Karpas-422 (cell line): ENCODE results near the gene KIAA0040. TPM values are rescaled to one million over a fixed set of nuclear protein-coding genes. Genes with fewer than 3 reads are reported as not detected.
A peak's percentile ranks its signal among the peaks of the same experiment; 100 is the strongest.

ENCODE experiments used
- DNase-seq: peaks from one replicate; pipeline ENCODE4 v3.0.0-alpha.2; 2015
- H2AFZ ChIP-seq: fragments of 200-600 bp; sonication (generic); 2 replicates; pipeline ENCODE4 v1.6.1; 2014; ENCODE audit warnings: antibody characterized with exemption, low read length, mixed read lengths
- H3K27ac ChIP-seq: fragments of 200-600 bp; sonication (generic); 2 replicates; pipeline ENCODE4 v1.5.1; 2014; ENCODE audit warnings: mild to moderate bottlenecking, low read length, moderate library complexity
- H3K27me3 ChIP-seq: fragments of 200-600 bp; sonication (generic); 2 replicates; pipeline ENCODE4 v1.6.1; 2014; ENCODE audit warnings: low read length, mixed read lengths
- H3K36me3 ChIP-seq: fragments of 200-600 bp; sonication (generic); 2 replicates; pipeline ENCODE4 v1.6.1; 2014; ENCODE audit warnings: low read length, mixed read lengths; ENCODE audit not compliant: insufficient read depth
- H3K4me1 ChIP-seq: fragments of 200-600 bp; sonication (generic); 2 replicates; pipeline ENCODE4 v1.6.1; 2014; ENCODE audit warnings: mild to moderate bottlenecking, low read length, mixed read lengths
- H3K4me2 ChIP-seq: fragments of 200-600 bp; sonication (generic); 2 replicates; pipeline ENCODE4 v1.6.1; 2014; ENCODE audit warnings: low read length, low read depth, mild to moderate bottlenecking; ENCODE audit not compliant: poor library complexity, severe bottlenecking
- H3K4me3 ChIP-seq: fragments of 200-600 bp; sonication (generic); 2 replicates; pipeline ENCODE4 v1.5.1; 2014; ENCODE audit warnings: mild to moderate bottlenecking, antibody characterized with exemption, low read length, mixed read lengths
- H3K79me2 ChIP-seq: fragments of 200-600 bp; sonication (generic); 2 replicates; pipeline ENCODE4 v1.6.1; 2014; ENCODE audit warnings: mild to moderate bottlenecking, low read length, mixed read lengths
- H3K9ac ChIP-seq: fragments of 200-600 bp; sonication (generic); 2 replicates; pipeline ENCODE4 v1.6.0; 2014; ENCODE audit warnings: low read length
- H3K9me2 ChIP-seq: fragments of 200-600 bp; sonication (generic), shearing (Covaris generic); replicated peaks from 2 replicates; pipeline ENCODE4 v1.6.0; 2014; ENCODE audit warnings: mild to moderate bottlenecking, low read length, moderate library complexity; ENCODE audit not compliant: insufficient read depth
- H3K9me3 ChIP-seq: fragments of 300-700, 200-600 bp; sonication (generic); 2 replicates; pipeline ENCODE4 v1.6.1; 2014; ENCODE audit warnings: low read length, mixed read lengths
- H4K20me1 ChIP-seq: fragments of 200-600 bp; sonication (generic); 2 replicates; pipeline ENCODE4 v1.6.1; 2014; ENCODE audit warnings: mild to moderate bottlenecking, antibody characterized with exemption, low read length, low read depth; ENCODE audit not compliant: insufficient read depth
- total RNA-seq: library from RNA; depleted of rRNA; stranded (reverse); fragments of >200 nt; shearing (Covaris generic); gene quantifications from 2 replicates; pipeline ENCODE4 v1.2.3, GENCODE V29; 2014; ENCODE audit warnings: low replicate concordance

KIAA0040 gene
- total RNA-seq, 1 experiment from 2014 or later, result 86.6 TPM

GRCh38 chr1:175197531-175197930, 5.0 kb upstream of the KIAA0040 start:
- peak overlapping the region; percentile 63 for H3K27ac ChIP-seq
- H3K9me2 ChIP-seq, result no peaks in the 10 kb centered on the region
- no peaks in the 10 kb centered on the region for H3K27me3 ChIP-seq
- H3K9ac ChIP-seq, result peak overlapping the region; percentile 39
- peak; percentile 67 for DNase-seq
- no peaks in the 10 kb centered on the region for H3K79me2 ChIP-seq
- no peaks in the 10 kb centered on the region for H3K9me3 ChIP-seq
- no peaks in the 10 kb centered on the region for H3K36me3 ChIP-seq
- peak overlapping the region; percentile 18; the same call in 1 of the 2 replicates for H3K4me3 ChIP-seq
- H2AFZ ChIP-seq, result peak overlapping the region; percentile 66
- no peaks in the 10 kb centered on the region for H4K20me1 ChIP-seq
- H3K4me1 ChIP-seq, result peaks cover 57% of the 10 kb centered on the region
- H3K4me2 ChIP-seq, result peak overlapping the region; percentile 64

DNA sequence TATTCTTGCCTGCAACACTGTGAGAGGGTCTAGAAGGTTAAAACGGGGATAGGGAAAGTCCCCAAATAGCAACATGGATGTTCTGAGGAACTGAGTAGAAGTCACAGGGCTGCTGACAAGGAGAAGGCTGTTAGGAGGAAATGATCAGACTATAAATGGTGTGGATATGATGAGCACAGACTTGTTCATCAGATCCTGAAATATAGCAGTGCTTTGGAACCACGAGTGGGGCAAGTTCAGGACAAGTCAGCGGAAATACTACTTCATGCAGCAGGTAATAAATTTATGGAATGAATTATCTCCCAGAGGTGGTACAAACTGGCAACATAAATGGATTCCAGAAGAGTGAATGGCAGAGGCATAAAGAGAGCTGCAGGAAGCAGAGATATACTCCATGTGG, 3.2 kb upstream of the KIAA0040 start:
- peak overlapping the region; percentile 23 for H3K9ac ChIP-seq
- no peak overlapping the region for H3K4me3 ChIP-seq

GRCh38 chr1:175195281-175195680, 2.7 kb upstream of the KIAA0040 start:
- Histone ChIP-seq H3K9ac (peak overlapping the region; percentile 23), H3K36me3 (peaks cover 11% of the 10 kb centered on the region; the same call in 1 of the 2 replicates), H3K79me2 (peaks cover 22% of the 10 kb centered on the region), H3K9me2 (no peaks in the 10 kb centered on the region), H3K9me3 (no peaks in the 10 kb centered on the region), H4K20me1 (no peaks in the 10 kb centered on the region), H3K27me3 (no peaks in the 10 kb centered on the region), H3K27ac (peak overlapping the region; percentile 63), H3K4me1 (peaks cover 67% of the 10 kb centered on the region), H3K4me2 (peak overlapping the region; percentile 31), H2AFZ (peak overlapping the region; percentile 24; the same call in 1 of the 2 replicates), H3K4me3 (no peak overlapping the region)
- no peak for DNase-seq

More for the DNA sequence above, 3.2 kb upstream of the KIAA0040 start:
- H3K4me2 ChIP-seq, result peak overlapping the region; percentile 31
- peaks cover 7% of the 10 kb centered on the region; the same call in 1 of the 2 replicates for H3K36me3 ChIP-seq
- no peaks in the 10 kb centered on the region for H3K9me2 ChIP-seq
- no peaks in the 10 kb centered on the region for H3K27me3 ChIP-seq
- peak overlapping the region; percentile 6; the same call in 1 of the 2 replicates for H2AFZ ChIP-seq
- no peaks in the 10 kb centered on the region for H3K9me3 ChIP-seq
- peaks cover 62% of the 10 kb centered on the region for H3K4me1 ChIP-seq
- H3K79me2 ChIP-seq, result peaks cover 17% of the 10 kb centered on the region
- DNase-seq, result no peak
- H4K20me1 ChIP-seq, result no peaks in the 10 kb centered on the region
- H3K27ac ChIP-seq, result peak overlapping the region; percentile 63

GRCh38 chr1:175193527-175193910, 943 bp upstream of the KIAA0040 start:
- H3K79me2 ChIP-seq, result peaks cover 39% of the 10 kb centered on the region
- H3K27ac ChIP-seq, result peak overlapping the region; percentile 35; the same call in 1 of the 2 replicates
- H3K27me3 ChIP-seq, result no peaks in the 10 kb centered on the region
- H3K36me3 ChIP-seq, result peaks cover 19% of the 10 kb centered on the region
- peak overlapping the region; percentile 42; the same call in 1 of the 2 replicates for H2AFZ ChIP-seq
- H3K9me2 ChIP-seq, result no peaks in the 10 kb centered on the region
- peak overlapping the region; percentile 83 for H3K4me3 ChIP-seq
- no peak for DNase-seq
- peak overlapping the region; percentile 97 for H3K4me2 ChIP-seq
- no peaks in the 10 kb centered on the region for H3K9me3 ChIP-seq
- peaks cover 2% of the 10 kb centered on the region; the same call in 1 of the 2 replicates for H4K20me1 ChIP-seq
- H3K9ac ChIP-seq, result peak overlapping the region; percentile 82
- peaks cover 81% of the 10 kb centered on the region for H3K4me1 ChIP-seq

DNA sequence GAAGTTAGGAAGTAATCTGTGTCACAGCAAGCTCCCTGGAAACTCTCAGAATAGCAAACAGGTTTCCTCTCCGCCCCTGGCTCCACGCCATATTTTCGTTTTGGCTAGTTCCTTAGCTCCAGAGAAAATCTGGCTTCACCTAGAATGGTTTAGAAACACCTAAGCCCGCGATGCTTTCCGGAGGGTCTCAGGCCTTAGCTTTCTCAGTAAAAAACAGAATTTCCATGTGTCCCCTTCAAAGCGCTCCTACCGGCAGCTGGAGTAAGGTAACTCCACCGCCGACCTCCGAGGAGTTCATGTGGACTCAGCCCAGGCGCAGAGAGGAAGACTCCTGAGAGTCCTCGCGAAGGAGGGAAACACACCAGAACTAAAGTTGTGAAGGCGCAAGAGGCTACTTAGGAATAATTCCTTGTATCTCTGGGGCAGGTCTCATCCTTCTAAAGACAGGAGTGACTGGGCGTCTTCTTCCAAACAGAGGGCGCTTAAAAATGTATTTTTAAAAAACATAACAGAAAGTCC, 406 bp downstream of the KIAA0040 start:
- Histone ChIP-seq H3K79me2 (peaks cover 53% of the 10 kb centered on the region), H3K36me3 (peaks cover 32% of the 10 kb centered on the region), H2AFZ (no peak overlapping the region), H3K27me3 (no peaks in the 10 kb centered on the region), H3K4me1 (peaks cover 81% of the 10 kb centered on the region), H3K9me2 (no peaks in the 10 kb centered on the region), H3K4me3 (peak overlapping the region; percentile 83), H3K9me3 (no peaks in the 10 kb centered on the region), H3K9ac (peak overlapping the region; percentile 82), H4K20me1 (peaks cover 15% of the 10 kb centered on the region; the same call in 1 of the 2 replicates), H3K4me2 (peak overlapping the region; percentile 97), H3K27ac (peak overlapping the region; percentile 88)
- DNase-seq, result peak; percentile 74

- no peaks in the 10 kb centered on the region for H3K9me2 ChIP-seq
- peak; percentile 63 for DNase-seq
- H3K4me1 ChIP-seq, result peaks cover 82% of the 10 kb centered on the region
- H4K20me1 ChIP-seq, result peaks cover 20% of the 10 kb centered on the region; the same call in 1 of the 2 replicates
- peak overlapping the region; percentile 88 for H3K27ac ChIP-seq
- no peaks in the 10 kb centered on the region for H3K27me3 ChIP-seq
- peak overlapping the region; percentile 83 for H3K4me3 ChIP-seq
- peak overlapping the region; percentile 97 for H3K4me2 ChIP-seq
- H2AFZ ChIP-seq, result no peak overlapping the region
- peaks cover 37% of the 10 kb centered on the region for H3K36me3 ChIP-seq
- no peaks in the 10 kb centered on the region for H3K9me3 ChIP-seq
- peaks cover 58% of the 10 kb centered on the region for H3K79me2 ChIP-seq
- peak overlapping the region; percentile 82 for H3K9ac ChIP-seq
Observed at GRCh38 chr1:175191659-175192058, 917 bp downstream of the KIAA0040 start.

- Histone ChIP-seq H3K27ac (peak overlapping the region; percentile 88), H3K36me3 (peaks cover 64% of the 10 kb centered on the region), H3K79me2 (peaks cover 85% of the 10 kb centered on the region), H3K4me3 (peak overlapping the region; percentile 83), H3K9me3 (no peaks in the 10 kb centered on the region), H3K9me2 (no peaks in the 10 kb centered on the region), H2AFZ (no peak overlapping the region), H4K20me1 (peaks cover 42% of the 10 kb centered on the region), H3K27me3 (no peaks in the 10 kb centered on the region), H3K4me1 (peaks cover 84% of the 10 kb centered on the region), H3K9ac (peak overlapping the region; percentile 82), H3K4me2 (peak overlapping the region; percentile 97)
- DNase-seq, result peak; percentile 93
Observed at GRCh38 chr1:175188936-175189335, 3.6 kb downstream of the KIAA0040 start.

DNA sequence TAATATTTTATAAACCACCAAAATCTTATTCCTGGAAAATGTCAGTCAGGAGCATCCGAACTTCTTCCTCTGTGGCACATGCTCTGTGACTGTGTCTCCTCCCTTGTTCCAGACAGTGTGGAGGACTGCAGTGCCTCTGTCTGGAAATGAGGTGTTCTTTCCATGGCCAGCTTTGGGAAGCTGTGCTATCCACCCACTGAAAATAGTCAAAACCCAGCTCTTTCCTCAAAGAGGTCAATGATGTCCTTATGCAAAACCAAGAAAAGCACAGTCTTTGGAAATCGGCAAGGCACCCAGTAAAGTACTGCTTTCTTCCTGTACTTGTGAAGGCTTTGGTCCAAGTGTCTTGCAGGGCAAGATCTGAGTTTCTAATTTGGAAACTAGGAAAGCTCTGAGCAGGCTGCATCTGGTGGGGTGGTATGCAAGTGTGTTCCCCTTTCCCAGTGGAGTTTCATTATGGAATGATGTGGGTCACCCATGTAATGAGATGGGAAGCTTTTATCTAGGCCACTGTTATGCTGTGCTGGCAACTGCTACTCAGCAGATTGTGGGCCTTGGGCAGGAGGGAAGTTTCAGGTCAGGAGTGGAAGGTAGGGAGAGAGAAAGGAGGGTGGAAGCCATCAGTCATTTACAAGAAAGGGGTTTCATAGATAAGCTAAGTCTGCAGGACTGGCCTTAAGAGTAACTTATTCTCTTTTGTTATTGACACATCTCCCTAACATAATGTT, 6.0 kb downstream of the KIAA0040 start:
- H4K20me1 ChIP-seq, result peaks cover 65% of the 10 kb centered on the region
- H3K36me3 ChIP-seq, result peaks cover 76% of the 10 kb centered on the region
- H3K9me2 ChIP-seq, result no peaks in the 10 kb centered on the region
- H3K4me3 ChIP-seq, result peak overlapping the region; percentile 19; the same call in 1 of the 2 replicates
- peak overlapping the region; percentile 8; the same call in 1 of the 2 replicates for H3K9ac ChIP-seq
- peak overlapping the region; percentile 88 for H3K27ac ChIP-seq
- no peak overlapping the region for H2AFZ ChIP-seq
- H3K79me2 ChIP-seq, result peaks cover 100% of the 10 kb centered on the region
- H3K9me3 ChIP-seq, result no peaks in the 10 kb centered on the region
- no peaks in the 10 kb centered on the region for H3K27me3 ChIP-seq
- H3K4me1 ChIP-seq, result peaks cover 97% of the 10 kb centered on the region
- DNase-seq, result no peak
- H3K4me2 ChIP-seq, result peak overlapping the region; percentile 97
